A673 (cell line): ENCODE measurements around the gene CLDN12. TPM values are rescaled to one million over a fixed set of nuclear protein-coding genes. Genes with fewer than 3 reads are reported as not detected.
"Not testable (repeated sequence)": the region's sequence is repeated elsewhere in the genome, so short reads cannot be mapped to it uniquely, and the experiment has no call there.

Source experiments
- BruUV-seq: library from RNA; stranded (reverse); fragments of 400-500 nt; replicated peaks from 2 replicates; lab custom pipeline; 2021; lab: Mats Ljungman, UMichigan
- CTCF ChIA-PET: fragments of 300-600 bp; sonication (Branson Sonifier 250); formaldehyde crosslinking; loops from one replicate; lab custom pipeline; 2022; ENCODE audit warnings: antibody characterized with exemption; lab: Charles Lee
- POLR2A ChIA-PET: fragments of 300-600 bp; sonication (Branson Sonifier 250); formaldehyde crosslinking; loops from one replicate; lab custom pipeline; 2022; ENCODE audit warnings: antibody characterized with exemption; ENCODE audit not compliant: low non-redundant PET; lab: Charles Lee
- DNase-seq: peaks from one replicate; pipeline ENCODE4 v3.0.0-alpha.2; 2015; ENCODE audit warnings: low spot score
- H3K27ac ChIP-seq: fragments of 200-600 bp; sonication (generic); 2 replicates; pipeline ENCODE4 v1.5.1; 2016; ENCODE audit warnings: mixed run types, low read depth, mild to moderate bottlenecking, mixed read lengths, antibody characterized with exemption, low read length; ENCODE audit not compliant: poor library complexity, severe bottlenecking
- H3K27me3 ChIP-seq: fragments of 200-600 bp; sonication (generic); replicated peaks from 2 replicates; pipeline ENCODE4 v1.6.1; 2017; ENCODE audit warnings: mixed run types, low read depth, mild to moderate bottlenecking, mixed read lengths, antibody characterized with exemption, low read length; ENCODE audit not compliant: insufficient read depth, poor library complexity
- H3K36me3 ChIP-seq: fragments of 200-600 bp; sonication (generic); 2 replicates; pipeline ENCODE4 v1.6.1; 2016; ENCODE audit warnings: mixed run types, mild to moderate bottlenecking, mixed read lengths, antibody characterized with exemption, low read length; ENCODE audit not compliant: insufficient read depth, poor library complexity, severe bottlenecking
- H3K4me1 ChIP-seq: fragments of 200-600 bp; sonication (generic); 2 replicates; pipeline ENCODE4 v1.6.1; 2017; ENCODE audit warnings: mixed run types, mild to moderate bottlenecking, mixed read lengths, antibody characterized with exemption, low read length; ENCODE audit not compliant: insufficient read depth, poor library complexity, severe bottlenecking
- H3K4me3 ChIP-seq: fragments of 200-600 bp; sonication (generic); 2 replicates; pipeline ENCODE4 v1.5.1; 2016; ENCODE audit warnings: low read depth, mixed run types, mild to moderate bottlenecking, mixed read lengths, low read length; ENCODE audit not compliant: poor library complexity, severe bottlenecking
- H3K9me3 ChIP-seq: fragments of 200-600 bp; sonication (generic); 2 replicates; pipeline ENCODE4 v1.6.1; 2016; ENCODE audit warnings: mixed run types, low read depth, mild to moderate bottlenecking, mixed read lengths, antibody characterized with exemption, low read length; ENCODE audit not compliant: poor library complexity, severe bottlenecking
- EZH2 ChIP-seq: fragments of 200-600 bp; sonication (generic); IDR thresholded peaks from 2 replicates; pipeline ENCODE4 v1.6.1; 2017; ENCODE audit warnings: borderline replicate concordance, low read depth, mild to moderate bottlenecking, mixed read lengths, antibody characterized with exemption, low read length; ENCODE audit not compliant: poor library complexity, severe bottlenecking
- intact Hi-C: fragments of 100-400 bp; cut with micrococcal nuclease; formaldehyde crosslinking; loops from one replicate; pipeline ENCODE4 v1.10.0; 2022; ENCODE audit not compliant: unreplicated experiment
- total RNA-seq: library from RNA; stranded (reverse); gene quantifications from 2 replicates; pipeline ENCODE4 v1.2.3, GENCODE V29; 2021
- TF ChIP-seq, protein P1 (sequence below): fragments of 300-800, 200-600 bp; sonication (generic); conservative IDR thresholded peaks from 2 replicates; pipeline ENCODE4 v1.5.1; 2017; ENCODE audit warnings: low read depth, mild to moderate bottlenecking, antibody characterized with exemption, low read length, moderate library complexity, mixed read lengths

Gene CLDN12
- total RNA-seq, 1 experiment from 2014 or later = 32.9 TPM

DNA sequence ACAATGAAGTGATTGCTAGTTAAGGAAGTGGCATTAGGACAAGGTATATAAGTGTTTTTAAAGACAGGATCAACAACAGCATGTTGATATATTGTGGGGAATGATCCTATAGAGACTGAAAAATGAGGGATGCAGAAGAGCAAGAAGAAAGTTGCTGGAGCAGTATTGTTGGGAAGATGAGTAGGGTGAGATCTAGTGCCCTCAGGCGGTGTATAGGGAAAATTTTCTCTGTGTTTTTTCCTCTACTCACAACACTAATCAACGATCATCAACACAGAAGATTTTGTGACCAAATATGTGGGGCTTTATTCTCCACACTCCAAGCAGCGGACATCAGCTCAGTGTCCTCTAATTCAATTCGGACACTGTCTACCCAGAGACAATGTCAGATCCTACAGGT lies 56.6 kb downstream of the CLDN12 start:
- Histone ChIP-seq H3K4me1 (peaks cover 11% of the 10 kb centered on the region), H3K36me3 (no peaks in the 10 kb centered on the region), H3K27ac (no peak overlapping the region), H3K9me3 (no peaks in the 10 kb centered on the region), H3K4me3 (no peak overlapping the region), H3K27me3 (no peaks in the 10 kb centered on the region)
- ChIA-PET POLR2A (no interaction called here), CTCF (no interaction called here)
- intact Hi-C loops = loop anchor here (5.0 to 10.0 kb wide), 3 partner anchors 137 to 285 kb away; partner anchors contain the start of gene CDK14
- BruUV-seq = no TSS peak
- TF ChIP-seq EZH2 = no peak
- TF ChIP-seq, protein P1, sequence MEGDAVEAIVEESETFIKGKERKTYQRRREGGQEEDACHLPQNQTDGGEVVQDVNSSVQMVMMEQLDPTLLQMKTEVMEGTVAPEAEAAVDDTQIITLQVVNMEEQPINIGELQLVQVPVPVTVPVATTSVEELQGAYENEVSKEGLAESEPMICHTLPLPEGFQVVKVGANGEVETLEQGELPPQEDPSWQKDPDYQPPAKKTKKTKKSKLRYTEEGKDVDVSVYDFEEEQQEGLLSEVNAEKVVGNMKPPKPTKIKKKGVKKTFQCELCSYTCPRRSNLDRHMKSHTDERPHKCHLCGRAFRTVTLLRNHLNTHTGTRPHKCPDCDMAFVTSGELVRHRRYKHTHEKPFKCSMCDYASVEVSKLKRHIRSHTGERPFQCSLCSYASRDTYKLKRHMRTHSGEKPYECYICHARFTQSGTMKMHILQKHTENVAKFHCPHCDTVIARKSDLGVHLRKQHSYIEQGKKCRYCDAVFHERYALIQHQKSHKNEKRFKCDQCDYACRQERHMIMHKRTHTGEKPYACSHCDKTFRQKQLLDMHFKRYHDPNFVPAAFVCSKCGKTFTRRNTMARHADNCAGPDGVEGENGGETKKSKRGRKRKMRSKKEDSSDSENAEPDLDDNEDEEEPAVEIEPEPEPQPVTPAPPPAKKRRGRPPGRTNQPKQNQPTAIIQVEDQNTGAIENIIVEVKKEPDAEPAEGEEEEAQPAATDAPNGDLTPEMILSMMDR = peak; percentile 58
- peak; percentile 43 for DNase-seq

DNA sequence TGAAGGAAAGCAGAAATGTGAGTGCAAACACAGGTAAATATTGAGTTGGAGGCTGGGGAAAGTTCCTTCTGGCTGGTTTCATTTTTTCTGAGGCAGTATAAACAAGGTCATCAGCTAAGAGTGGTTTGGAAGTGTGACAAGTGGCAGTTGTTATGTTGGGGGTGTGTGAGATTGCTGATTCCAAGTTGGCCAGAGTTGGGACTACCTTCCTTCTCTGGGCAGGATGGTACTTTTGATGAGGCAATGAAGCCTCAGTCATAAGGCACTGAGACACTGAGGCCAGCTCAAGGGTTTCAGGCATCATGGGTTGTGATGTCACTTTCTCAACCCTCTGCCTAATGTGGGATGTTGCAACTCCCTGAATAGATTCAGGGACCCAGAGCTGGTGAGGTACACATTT lies 58.0 kb downstream of the CLDN12 start:
- H3K4me3 ChIP-seq = no peak overlapping the region
- intact Hi-C loops = no loop called here
- no TSS peak for BruUV-seq
- H3K36me3 ChIP-seq = no peaks in the 10 kb centered on the region
- DNase-seq = no peak
- ChIA-PET CTCF (no interaction called here), POLR2A (no interaction called here)
- TF ChIP-seq, protein P1 = no peak
- TF ChIP-seq EZH2 = no peak
- no peak overlapping the region for H3K27ac ChIP-seq
- no peaks in the 10 kb centered on the region for H3K4me1 ChIP-seq
- no peaks in the 10 kb centered on the region for H3K27me3 ChIP-seq
- H3K9me3 ChIP-seq = no peaks in the 10 kb centered on the region

DNA sequence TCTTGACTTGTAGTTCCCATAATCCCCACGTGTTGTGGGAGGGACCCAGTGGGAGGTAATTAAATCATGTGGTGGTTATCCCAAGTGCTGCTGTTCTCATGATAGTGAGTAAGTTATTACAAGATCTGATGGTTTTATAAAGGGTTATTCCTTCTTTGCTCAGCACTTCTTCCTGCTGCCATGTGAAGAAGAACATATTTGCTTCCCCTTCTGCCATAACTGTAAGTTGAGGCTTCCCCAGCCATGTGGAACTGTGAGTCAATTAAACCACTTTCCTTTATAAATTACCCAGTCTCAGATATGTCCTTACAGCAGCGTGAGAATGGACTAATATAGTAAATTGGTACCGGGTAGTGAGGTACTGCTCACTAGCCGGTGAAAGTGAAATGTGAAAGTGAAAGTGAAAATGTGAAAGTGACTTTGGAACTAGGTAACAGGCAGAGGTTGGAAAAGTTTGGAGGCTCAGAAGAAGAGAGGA lies 59.9 kb downstream of the CLDN12 start:
- POLR2A ChIA-PET, H3K27me3 ChIP-seq, H3K4me3 ChIP-seq, H3K4me1 ChIP-seq, CTCF ChIA-PET, H3K27ac ChIP-seq, H3K36me3 ChIP-seq, BruUV-seq, intact Hi-C loops, H3K9me3 ChIP-seq, DNase-seq: not testable (repeated sequence)

Other genes with a start within 250 kb of the CLDN12 start
- gene STEAP1, start 249.0 kb upstream of the CLDN12 start, total RNA-seq = 188 and 213 TPM in 2 replicates
- 114 and 134 TPM in 2 replicates for gene STEAP2, start 191.7 kb upstream of the CLDN12 start, total RNA-seq
- gene CFAP69, start 158.3 kb upstream of the CLDN12 start, total RNA-seq = 2.4 and 4.3 TPM in 2 replicates
- gene FAM237B, start 82.2 kb upstream of the CLDN12 start, total RNA-seq = not detected in 2 replicates
- 32.9 and 34.7 TPM in 2 replicates for gene GTPBP10, start 56.7 kb upstream of the CLDN12 start, total RNA-seq
- not detected in 2 replicates for gene PTTG1IP2, start 66.2 kb downstream of the CLDN12 start, total RNA-seq
- gene CDK14, start 192.9 kb downstream of the CLDN12 start, total RNA-seq = 128 and 131 TPM in 2 replicates